HepG2 (cell line): ENCODE data around the gene SGMS1.

ENCODE experiments used
- CTCF ChIP-seq: sonication (generic); formaldehyde crosslinking; IDR thresholded peaks from 2 replicates; pipeline ENCODE4 v1.5.0; 2020; ENCODE audit warnings: mild to moderate bottlenecking, missing genetic modification reagents, moderate library complexity
- EHMT2 ChIP-seq: fragments of 200-600 bp; sonication (generic); IDR thresholded peaks from 2 replicates; pipeline ENCODE4 v1.7.0; 2017; ENCODE audit warnings: antibody characterized with exemption, low read depth, low read length, borderline replicate concordance
- EZH2 ChIP-seq: conservative IDR thresholded peaks from 2 replicates; pipeline ENCODE4 v1.6.1; 2012; ENCODE audit warnings: mild to moderate bottlenecking, low read depth, low read length, moderate library complexity
- MTF1 ChIP-seq: sonication (generic); formaldehyde crosslinking; IDR thresholded peaks from 2 replicates; pipeline ENCODE4 v1.5.0; 2020; ENCODE audit warnings: missing genetic modification reagents
- SP1 ChIP-seq, 2 experiments: fragments of 450-650 bp in 1 of 2; sonication (generic) in 1 of 2; formaldehyde crosslinking in 1 of 2; IDR thresholded peaks; 2 replicates each; pipeline versions ENCODE4 v1.4.0 to v1.6.1; 2016 to 2020; ENCODE audit warnings: missing genetic modification reagents in 1 of 2

GRCh38 chr10:50627896-50628295, 4.1 kb upstream of the SGMS1 start:
- no peak for TF ChIP-seq CTCF (CRISPR knock-in tag)
- no peak for TF ChIP-seq EHMT2
- no peak for TF ChIP-seq SP1 (IDR thresholded peaks at IDR 0.05)
- TF ChIP-seq SP1 (CRISPR knock-in tag; IDR thresholded peaks at IDR 0.05), result no peak
- TF ChIP-seq MTF1 (CRISPR knock-in tag), result no peak
- no peak for TF ChIP-seq EZH2
